Activated CD4-positive, alpha-beta T cell treated with anti-CD3 and anti-CD28 coated beads, Interleukin-2, amount 10 ng/mL, durations not matched to agents 7 days and 5 days (primary cell): ENCODE measurements around the gene RAB9A. TPM values are rescaled to one million over a fixed set of nuclear protein-coding genes. Genes with fewer than 3 reads are reported as not detected.
A peak's percentile ranks its signal among the peaks of the same experiment; 100 is the strongest.
"Not testable (repeated sequence)": the region's sequence is repeated elsewhere in the genome, so short reads cannot be mapped to it uniquely, and the experiment has no call there.

Experiments
- CTCF ChIA-PET: fragments of 350-600 bp; sonication (Branson Sonifier 250); formaldehyde crosslinking; loops from one replicate; lab custom pipeline; 2021; ENCODE audit warnings: antibody characterized with exemption; lab: Charles Lee
- POLR2A ChIA-PET: fragments of 350-600 bp; sonication (Branson Sonifier 250); formaldehyde crosslinking; loops from one replicate; lab custom pipeline; 2021; ENCODE audit warnings: antibody characterized with exemption; lab: Charles Lee
- DNase-seq: peaks from one replicate; pipeline ENCODE4 v3.0.0-alpha.2; 2020
- H3K27ac Mint-ChIP-seq: one replicate; pipeline ENCODE4 v1.8.0; 2021; ENCODE audit warnings: mild to moderate bottlenecking, moderate library complexity, mixed read lengths
- H3K27me3 Mint-ChIP-seq: one replicate; pipeline ENCODE4 v1.8.0; 2021; ENCODE audit warnings: mixed read lengths
- H3K36me3 Mint-ChIP-seq: one replicate; pipeline ENCODE4 v1.8.0; 2021; ENCODE audit warnings: low read depth, mixed read lengths
- H3K4me1 Mint-ChIP-seq: one replicate; pipeline ENCODE4 v1.8.0; 2021; ENCODE audit warnings: mixed read lengths
- H3K4me3 Mint-ChIP-seq: one replicate; pipeline ENCODE4 v1.8.0; 2021; ENCODE audit warnings: mild to moderate bottlenecking, moderate library complexity, mixed read lengths
- H3K9me3 Mint-ChIP-seq: one replicate; pipeline ENCODE4 v1.8.0; 2021; ENCODE audit warnings: mixed read lengths
- total RNA-seq, 2 experiments: library from RNA; stranded (reverse); gene quantifications; one replicate each; pipeline ENCODE4 v1.2.3, GENCODE V29; 2021

The RAB9A gene
- total RNA-seq, 2 experiments from 2014 or later: 9.1 to 10.9 TPM

DNA sequence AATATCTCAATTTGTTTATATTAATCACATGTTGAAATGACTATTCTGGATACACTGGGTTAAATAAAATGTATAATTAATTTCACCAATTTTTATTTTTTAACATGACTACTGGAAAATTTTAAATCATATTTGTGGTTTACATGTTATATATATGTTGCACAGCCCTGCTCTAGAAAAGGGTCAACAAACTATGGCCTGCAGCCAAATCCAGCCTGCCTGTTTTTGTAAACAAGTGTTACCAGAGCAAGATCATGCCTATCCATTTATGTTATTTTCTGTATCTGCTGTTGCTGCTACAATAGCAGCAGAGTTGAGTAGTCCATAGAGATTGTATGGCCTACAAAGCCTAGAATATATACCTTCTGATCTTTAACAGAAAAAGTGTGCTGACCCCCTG is 34.8 kb upstream of the RAB9A start:
- H3K27ac Mint-ChIP-seq: peak overlapping the region; percentile 98
- peak overlapping the region; percentile 83 for H3K4me3 Mint-ChIP-seq
- H3K36me3 Mint-ChIP-seq: peaks cover 15% of the 10 kb centered on the region
- no peak for DNase-seq
- no peaks in the 10 kb centered on the region for H3K27me3 Mint-ChIP-seq
- H3K9me3 Mint-ChIP-seq: no peaks in the 10 kb centered on the region
- ChIA-PET POLR2A (interaction anchor here (0.6 kb wide), 1 partner anchor 362 kb away, joined by 3 read pairs; no protein-coding TSS in a partner anchor), CTCF (no interaction called here)
- peaks cover 34% of the 10 kb centered on the region for H3K4me1 Mint-ChIP-seq

DNA sequence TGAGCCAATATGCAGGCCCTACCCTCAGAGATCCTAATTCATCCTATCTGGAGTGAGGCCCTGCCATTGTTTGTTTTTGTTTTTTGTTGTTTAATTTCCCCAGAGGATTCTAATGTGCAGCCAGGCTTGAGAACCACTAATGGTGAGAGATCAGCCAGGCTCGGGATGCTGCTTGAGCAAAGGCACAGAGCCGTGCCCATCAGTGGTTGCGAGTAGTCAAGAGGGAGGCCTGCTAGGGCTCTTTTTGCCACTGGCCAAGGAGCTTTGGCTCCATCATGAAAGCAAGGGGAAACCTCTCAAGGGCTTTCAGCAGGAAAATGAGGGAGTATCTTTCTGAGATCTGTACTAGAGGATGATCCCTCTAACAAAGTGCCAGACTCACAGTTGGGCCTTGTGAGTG is 33.3 kb upstream of the RAB9A start:
- CTCF ChIA-PET: interaction anchor here (1.4 kb wide), 1 partner anchor 11 kb away, joined by 3 read pairs; no protein-coding TSS in a partner anchor
- no peak overlapping the region for H3K4me3 Mint-ChIP-seq
- no peak overlapping the region for H3K27ac Mint-ChIP-seq
- POLR2A ChIA-PET: no interaction called here
- peaks cover 20% of the 10 kb centered on the region for H3K36me3 Mint-ChIP-seq
- no peak for DNase-seq
- H3K27me3 Mint-ChIP-seq: no peaks in the 10 kb centered on the region
- peaks cover 35% of the 10 kb centered on the region for H3K4me1 Mint-ChIP-seq
- H3K9me3 Mint-ChIP-seq: no peaks in the 10 kb centered on the region

GRCh38 chrX:13658602-13659001 is 30.3 kb upstream of the RAB9A start:
- DNase-seq: peak; percentile 38
- POLR2A ChIA-PET: no interaction called here
- peaks cover 27% of the 10 kb centered on the region for H3K4me1 Mint-ChIP-seq
- H3K9me3 Mint-ChIP-seq: no peaks in the 10 kb centered on the region
- H3K36me3 Mint-ChIP-seq: peaks cover 34% of the 10 kb centered on the region
- peak overlapping the region; percentile 46 for H3K27ac Mint-ChIP-seq
- H3K4me3 Mint-ChIP-seq: no peak overlapping the region
- CTCF ChIA-PET: interaction anchor here (1.0 to 1.6 kb wide), 2 partner anchors 9 to 106 kb away, joined by 3 to 4 read pairs; no protein-coding TSS in a partner anchor
- H3K27me3 Mint-ChIP-seq: no peaks in the 10 kb centered on the region

DNA sequence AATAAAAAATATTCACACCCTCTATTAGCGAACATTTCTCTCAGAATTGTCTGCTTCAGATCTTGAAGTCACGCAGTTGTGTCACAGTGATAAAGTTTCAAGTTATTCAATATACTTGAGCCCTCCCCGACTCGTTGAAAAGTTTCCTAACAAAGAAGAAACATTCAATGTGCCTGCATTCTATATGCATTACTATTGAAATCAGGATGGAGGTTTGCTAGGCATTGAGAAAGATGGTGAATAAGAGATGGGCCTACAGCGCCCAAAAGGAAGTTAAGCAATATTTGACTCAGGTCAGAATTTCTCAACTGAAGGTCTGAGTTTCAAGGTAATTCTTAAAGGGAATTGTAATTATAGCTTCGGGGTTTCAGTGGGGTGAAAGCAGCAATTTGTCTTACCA is 29.9 kb upstream of the RAB9A start:
- DNase-seq: no peak
- no peaks in the 10 kb centered on the region for H3K27me3 Mint-ChIP-seq
- ChIA-PET CTCF (interaction anchor here (1.0 to 1.6 kb wide), 2 partner anchors 10 to 105 kb away, joined by 3 to 4 read pairs; no protein-coding TSS in a partner anchor), POLR2A (no interaction called here)
- H3K36me3 Mint-ChIP-seq: peaks cover 39% of the 10 kb centered on the region
- H3K27ac Mint-ChIP-seq: peak overlapping the region; percentile 46
- H3K4me3 Mint-ChIP-seq: no peak overlapping the region
- no peaks in the 10 kb centered on the region for H3K9me3 Mint-ChIP-seq
- H3K4me1 Mint-ChIP-seq: peaks cover 27% of the 10 kb centered on the region

GRCh38 chrX:13661735-13662288 is 27.1 kb upstream of the RAB9A start:
- no peak overlapping the region for H3K4me3 Mint-ChIP-seq
- DNase-seq: no peak
- peaks cover 15% of the 10 kb centered on the region for H3K4me1 Mint-ChIP-seq
- H3K27me3 Mint-ChIP-seq: no peaks in the 10 kb centered on the region
- POLR2A ChIA-PET: no interaction called here
- H3K9me3 Mint-ChIP-seq: no peaks in the 10 kb centered on the region
- peaks cover 38% of the 10 kb centered on the region for H3K36me3 Mint-ChIP-seq
- CTCF ChIA-PET: interaction anchor here (0.6 to 1.4 kb wide), 3 partner anchors 19 to 92 kb away, joined by 3 read pairs; no protein-coding TSS in a partner anchor
- H3K27ac Mint-ChIP-seq: peak overlapping the region; percentile 54

GRCh38 chrX:13662355-13662791 is 26.6 kb upstream of the RAB9A start:
- no peaks in the 10 kb centered on the region for H3K27me3 Mint-ChIP-seq
- ChIA-PET CTCF (interaction anchor here (0.6 to 1.4 kb wide), 3 partner anchors 20 to 91 kb away, joined by 3 read pairs; no protein-coding TSS in a partner anchor), POLR2A (no interaction called here)
- H3K4me1 Mint-ChIP-seq: peaks cover 15% of the 10 kb centered on the region
- H3K36me3 Mint-ChIP-seq: peaks cover 38% of the 10 kb centered on the region
- no peak overlapping the region for H3K4me3 Mint-ChIP-seq
- peak overlapping the region; percentile 54 for H3K27ac Mint-ChIP-seq
- DNase-seq: no peak
- no peaks in the 10 kb centered on the region for H3K9me3 Mint-ChIP-seq

DNA sequence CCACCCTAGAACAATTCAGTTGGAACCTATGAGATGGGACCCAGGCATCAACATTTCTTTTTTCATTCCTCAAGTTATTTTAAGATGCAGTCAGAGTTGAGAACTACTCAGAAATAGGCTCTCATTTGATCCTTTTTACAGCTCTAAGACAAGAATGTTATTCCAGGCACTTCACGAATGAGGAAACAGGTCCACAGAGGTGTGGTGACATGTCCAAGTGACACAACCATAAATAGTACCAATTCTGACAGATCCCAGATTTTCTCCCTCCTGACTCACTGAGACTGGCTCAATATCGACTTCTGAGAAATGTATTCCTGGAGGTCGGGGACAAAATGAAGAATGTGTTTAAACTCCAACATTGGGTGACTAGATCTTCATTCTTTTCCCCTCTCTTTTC is 24.9 kb upstream of the RAB9A start:
- H3K9me3 Mint-ChIP-seq: no peaks in the 10 kb centered on the region
- POLR2A ChIA-PET: no interaction called here
- CTCF ChIA-PET: no interaction called here
- peaks cover 7% of the 10 kb centered on the region for H3K4me1 Mint-ChIP-seq
- H3K27ac Mint-ChIP-seq: no peak overlapping the region
- no peak overlapping the region for H3K4me3 Mint-ChIP-seq
- no peak for DNase-seq
- H3K27me3 Mint-ChIP-seq: no peaks in the 10 kb centered on the region
- peaks cover 34% of the 10 kb centered on the region for H3K36me3 Mint-ChIP-seq

GRCh38 chrX:13666836-13667235 is 22.1 kb upstream of the RAB9A start:
- Mint-ChIP-seq H3K27ac (no peak overlapping the region), H3K4me1 (peaks cover 10% of the 10 kb centered on the region), H3K4me3 (no peak overlapping the region), H3K27me3 (no peaks in the 10 kb centered on the region), H3K9me3 (no peaks in the 10 kb centered on the region), H3K36me3 (peaks cover 34% of the 10 kb centered on the region)
- POLR2A ChIA-PET: no interaction called here
- CTCF ChIA-PET: interaction anchor here (1.0 kb wide), 1 partner anchor 360 kb away, joined by 3 read pairs; no protein-coding TSS in a partner anchor
- no peak for DNase-seq

DNA sequence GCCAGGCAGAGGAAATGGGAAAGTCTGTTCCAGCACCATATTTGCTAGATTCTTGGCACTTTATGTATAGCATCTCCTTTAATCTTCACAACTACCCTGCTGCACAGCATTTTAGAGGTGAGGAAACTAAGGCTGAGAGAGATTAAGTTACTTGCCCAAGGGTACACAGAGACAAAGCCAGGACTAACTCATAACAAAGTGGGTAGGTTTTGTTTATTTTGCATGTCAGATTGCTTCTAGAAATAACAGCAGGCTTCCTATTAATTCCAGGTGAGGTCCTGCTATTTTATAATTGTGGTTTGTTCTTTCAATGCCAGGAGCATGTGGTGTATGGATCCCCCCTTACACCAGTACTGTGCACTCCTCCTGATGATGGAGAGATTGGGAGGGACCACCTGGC is 21.0 kb upstream of the RAB9A start:
- Mint-ChIP-seq H3K27ac (no peak overlapping the region), H3K4me1 (peaks cover 7% of the 10 kb centered on the region), H3K9me3 (no peaks in the 10 kb centered on the region), H3K27me3 (no peaks in the 10 kb centered on the region), H3K4me3 (no peak overlapping the region), H3K36me3 (peaks cover 31% of the 10 kb centered on the region)
- ChIA-PET POLR2A (no interaction called here), CTCF (no interaction called here)
- no peak for DNase-seq

DNA sequence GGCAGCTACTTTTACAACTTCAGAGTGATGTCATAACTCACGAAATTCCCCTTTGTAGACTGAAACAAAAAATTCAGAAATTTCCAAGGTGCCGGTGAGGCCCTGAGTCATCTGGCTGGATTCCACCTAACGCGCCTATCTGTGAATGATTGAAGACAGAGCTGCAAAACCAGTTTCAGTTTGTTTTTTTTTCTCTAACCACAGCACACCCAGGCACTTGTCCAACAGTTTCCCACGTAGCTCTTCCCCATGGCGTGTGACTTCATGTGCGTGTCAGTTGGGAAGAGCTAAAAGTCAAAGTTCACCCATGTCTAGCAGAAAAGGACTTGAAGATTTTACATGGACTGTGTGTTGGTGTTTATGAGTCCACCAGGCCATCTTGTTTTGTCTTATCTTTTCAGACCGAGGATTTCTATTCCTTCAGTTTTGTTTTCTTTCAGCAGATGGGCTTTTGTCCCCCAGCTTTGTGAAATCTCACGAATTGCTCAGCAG is 19.6 kb upstream of the RAB9A start:
- DNase-seq: no peak
- H3K27me3 Mint-ChIP-seq: no peaks in the 10 kb centered on the region
- peaks cover 19% of the 10 kb centered on the region for H3K36me3 Mint-ChIP-seq
- H3K9me3 Mint-ChIP-seq: no peaks in the 10 kb centered on the region
- H3K4me1 Mint-ChIP-seq: peaks cover 7% of the 10 kb centered on the region
- H3K27ac Mint-ChIP-seq: peak overlapping the region; percentile 74
- ChIA-PET CTCF (interaction anchor here (0.6 to 1.4 kb wide), 2 partner anchors 9 to 67 kb away, joined by 3 to 4 read pairs; no protein-coding TSS in a partner anchor), POLR2A (no interaction called here)
- H3K4me3 Mint-ChIP-seq: no peak overlapping the region

DNA sequence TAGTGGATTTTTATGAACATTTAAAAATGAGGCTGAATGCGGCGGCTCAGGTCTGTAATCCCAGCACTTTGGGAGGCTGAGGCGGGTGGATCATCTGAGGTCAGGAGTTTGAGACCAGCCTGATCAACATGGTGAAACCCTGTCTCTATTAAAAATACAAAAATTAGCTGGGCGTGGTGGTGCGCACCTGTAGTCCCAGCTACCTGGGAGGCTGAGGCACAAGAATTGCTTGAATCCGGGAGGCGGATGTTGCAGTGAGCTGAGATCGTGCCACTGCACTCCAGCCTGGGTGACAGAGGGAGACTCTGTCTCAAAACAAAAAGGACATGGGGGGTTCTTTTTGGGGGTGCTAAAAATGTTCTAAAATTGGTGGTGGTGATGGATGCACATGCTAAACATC is 19.2 kb upstream of the RAB9A start:
- CTCF ChIA-PET: interaction anchor here (1.4 kb wide), 1 partner anchor 66 kb away, joined by 4 read pairs; no protein-coding TSS in a partner anchor
- H3K27ac Mint-ChIP-seq: peak overlapping the region; percentile 74
- DNase-seq, H3K9me3 Mint-ChIP-seq, H3K4me3 Mint-ChIP-seq, H3K4me1 Mint-ChIP-seq, H3K27me3 Mint-ChIP-seq, POLR2A ChIA-PET: not testable (repeated sequence)
- peaks cover 17% of the 10 kb centered on the region for H3K36me3 Mint-ChIP-seq

- peaks cover 14% of the 10 kb centered on the region for H3K36me3 Mint-ChIP-seq
- no peak overlapping the region for H3K4me3 Mint-ChIP-seq
- H3K4me1 Mint-ChIP-seq: peaks cover 7% of the 10 kb centered on the region
- ChIA-PET POLR2A (no interaction called here), CTCF (no interaction called here)
- H3K27ac Mint-ChIP-seq: no peak overlapping the region
- H3K9me3 Mint-ChIP-seq: no peaks in the 10 kb centered on the region
- no peaks in the 10 kb centered on the region for H3K27me3 Mint-ChIP-seq
- no peak for DNase-seq
These were observed 18.7 kb upstream of the RAB9A start for GRCh38 chrX:13670197-13670596.

DNA sequence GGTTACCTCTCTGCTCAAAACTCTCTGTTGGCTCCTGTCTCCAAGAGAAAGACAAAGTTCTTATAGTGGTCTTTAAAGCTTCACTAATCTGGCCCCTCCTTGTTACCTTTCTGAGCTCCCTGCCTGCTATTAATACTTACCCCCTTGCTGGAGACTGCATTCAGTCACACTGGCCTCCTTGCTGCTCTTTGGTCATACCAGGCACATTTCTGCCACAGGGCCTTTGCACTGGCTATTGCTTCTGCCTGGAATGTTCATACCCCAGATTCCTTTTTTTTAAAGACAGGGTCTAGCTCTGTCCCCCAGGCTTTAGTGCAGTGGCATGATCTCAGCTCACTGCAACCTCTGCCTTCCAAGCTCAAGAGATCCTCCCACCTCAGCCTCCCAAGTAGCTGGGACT is 15.9 kb upstream of the RAB9A start:
- no peak for DNase-seq
- no peak overlapping the region for H3K4me3 Mint-ChIP-seq
- no peaks in the 10 kb centered on the region for H3K9me3 Mint-ChIP-seq
- CTCF ChIA-PET: no interaction called here
- no peaks in the 10 kb centered on the region for H3K27me3 Mint-ChIP-seq
- H3K36me3 Mint-ChIP-seq: peaks cover 10% of the 10 kb centered on the region
- peaks cover 5% of the 10 kb centered on the region for H3K4me1 Mint-ChIP-seq
- POLR2A ChIA-PET: no interaction called here
- H3K27ac Mint-ChIP-seq: no peak overlapping the region
